ENCODE measurements around the gene SNRPB2.
A peak's percentile ranks its signal among the peaks of the same experiment; 100 is the strongest.

Gene SNRPB2

GRCh38 chr20:16740365-16741072 lies 10.7 kb downstream of the SNRPB2 start:
- DNase-seq: no peak

GRCh38 chr20:16744178-16744807 lies 14.5 kb downstream of the SNRPB2 start:
- DNase-seq: peak in 1 of 2 experiments; percentile 67

- DNase-seq: no peak
These were observed 15.4 kb downstream of the SNRPB2 start for GRCh38 chr20:16745204-16745603.

GRCh38 chr20:16747291-16747811 lies 17.5 kb downstream of the SNRPB2 start:
- DNase-seq: peak in 1 of 2 experiments; percentile 12

GRCh38 chr20:16748308-16748900 lies 18.6 kb downstream of the SNRPB2 start, which contains the start of gene OTOR:
Gene OTOR, plus strand, starts transcription at chr20:16748358. Its CDS starts 44 bp downstream, at chr20:16748402.
- no peak for DNase-seq

GRCh38 chr20:16749573-16749972 lies 19.7 kb downstream of the SNRPB2 start:
- no peak for DNase-seq

- no peak for DNase-seq
These were observed 22.3 kb downstream of the SNRPB2 start for GRCh38 chr20:16752082-16752481.

- no peak for DNase-seq
These were observed 23.1 kb downstream of the SNRPB2 start for GRCh38 chr20:16752901-16753300.

GRCh38 chr20:16758454-16759180 lies 28.8 kb downstream of the SNRPB2 start:
- no peak for DNase-seq

- no peak for DNase-seq
These were observed 29.3 kb downstream of the SNRPB2 start for GRCh38 chr20:16759181-16759563.

- no peak for DNase-seq
These were observed 30.8 kb downstream of the SNRPB2 start for GRCh38 chr20:16760431-16761304.

- peak; percentile 72 to 86 for DNase-seq
These were observed 31.5 kb downstream of the SNRPB2 start for GRCh38 chr20:16761305-16761829.

- no peak for DNase-seq
These were observed 34.7 kb downstream of the SNRPB2 start for GRCh38 chr20:16764560-16764959.

GRCh38 chr20:16771213-16771612 lies 41.4 kb downstream of the SNRPB2 start:
- DNase-seq: no peak

- no peak for DNase-seq
These were observed 46.1 kb downstream of the SNRPB2 start for GRCh38 chr20:16775961-16776360.

- peak in 1 of 2 experiments; percentile 37 for DNase-seq
These were observed 47.3 kb downstream of the SNRPB2 start for GRCh38 chr20:16777126-16777525.

- DNase-seq: no peak
These were observed 48.3 kb downstream of the SNRPB2 start for GRCh38 chr20:16778159-16778558.

- DNase-seq: no peak
These were observed 51.7 kb downstream of the SNRPB2 start for GRCh38 chr20:16781496-16781895.

GRCh38 chr20:16785226-16785625 lies 55.4 kb downstream of the SNRPB2 start:
- no peak for DNase-seq

Data from NCI-H446 (cell line).